K562 (cell line): ENCODE results near the gene BHLHE23. TPM values are rescaled to one million over a fixed set of nuclear protein-coding genes. Genes with fewer than 3 reads are reported as not detected.

Experiments used
- ATF7 ChIP-seq: fragments of 450-650 bp; IDR thresholded peaks from 2 replicates; pipeline ENCODE4 v1.7.1; 2014; ENCODE audit warnings: mild to moderate bottlenecking, moderate library complexity
- BCLAF1 ChIP-seq, 2 experiments: fragments of 450-650 bp in 1 of 2; IDR thresholded peaks; 2 replicates each; pipeline ENCODE4 v1.6.1; 2011 to 2017; ENCODE audit warnings: low read depth in 2 of 2, antibody characterized with exemption in 1 of 2, borderline replicate concordance in 1 of 2, low read length in 1 of 2, mild to moderate bottlenecking in 1 of 2, mixed read lengths in 1 of 2; ENCODE audit not compliant: control insufficient read depth in 1 of 2
- CBX1 ChIP-seq: sonication (generic); IDR thresholded peaks from 2 replicates; pipeline ENCODE4 v1.6.1; 2016; ENCODE audit warnings: antibody characterized with exemption, low read depth, mild to moderate bottlenecking
- CCAR2 ChIP-seq: fragments of 200-400 bp; formaldehyde crosslinking; IDR thresholded peaks from 2 replicates; pipeline ENCODE4 v1.6.1; 2017; ENCODE audit warnings: mild to moderate bottlenecking, low read depth, low read length
- EHMT2 ChIP-seq: fragments of 450-650 bp; IDR thresholded peaks from 2 replicates; pipeline ENCODE4 v1.6.1; 2018; ENCODE audit warnings: antibody characterized with exemption
- FOXK1 ChIP-seq: sonication (generic); formaldehyde crosslinking; IDR thresholded peaks from 2 replicates; pipeline ENCODE4 v1.8.0; 2022; ENCODE audit warnings: missing genetic modification reagents, mild to moderate bottlenecking, borderline replicate concordance
- GTF3C2 ChIP-seq: IDR thresholded peaks from 3 replicates; pipeline ENCODE4 v1.6.1; 2011; ENCODE audit warnings: borderline replicate concordance, mild to moderate bottlenecking, moderate library complexity; ENCODE audit not compliant: insufficient read length; ENCODE audit errors: extremely low read depth
- MEIS2 ChIP-seq: fragments of 450-650 bp; IDR thresholded peaks from 2 replicates; pipeline ENCODE4 v1.6.1; 2014; ENCODE audit warnings: mild to moderate bottlenecking; ENCODE audit not compliant: partially characterized antibody
- RBFOX2 ChIP-seq: fragments of 200-400 bp; formaldehyde crosslinking; IDR thresholded peaks from 2 replicates; pipeline ENCODE4 v1.6.1; 2017; ENCODE audit warnings: low read depth, mild to moderate bottlenecking, low read length, moderate library complexity
- SRSF3 ChIP-seq: fragments of 200-400 bp; formaldehyde crosslinking; IDR thresholded peaks from 2 replicates; pipeline ENCODE4 v1.6.1; 2016; ENCODE audit warnings: mild to moderate bottlenecking, low read length, moderate library complexity; ENCODE audit not compliant: insufficient read depth
- TCF7 ChIP-seq: sonication (generic); IDR thresholded peaks from 2 replicates; pipeline ENCODE4 v1.6.1; 2016; ENCODE audit warnings: antibody characterized with exemption, borderline replicate concordance
- ZNF12 ChIP-seq: sonication (generic); formaldehyde crosslinking; IDR thresholded peaks from 2 replicates; pipeline ENCODE4 v1.4.0; 2020; ENCODE audit warnings: mild to moderate bottlenecking, missing genetic modification reagents
- ZNF639 ChIP-seq, 2 experiments: fragments of 200-800 bp in 1 of 2; sonication (Bioruptor generic) in 1 of 2; sonication (generic) in 1 of 2; formaldehyde crosslinking in 1 of 2; IDR thresholded peaks in 1 of 2; conservative IDR thresholded peaks in 1 of 2; 2 replicates each; pipeline versions ENCODE4 v1.5.0 to v1.6.1; 2016 to 2020; ENCODE audit warnings: missing compliant biosample characterization in 1 of 2, missing genetic modification characterization in 1 of 2, missing genetic modification reagents in 1 of 2
- ZNF766 ChIP-seq: fragments of 200-800 bp; sonication (Bioruptor generic); conservative IDR thresholded peaks from 2 replicates; pipeline ENCODE4 v1.6.1; 2016; ENCODE audit warnings: missing genetic modification characterization, missing compliant biosample characterization
- polyA plus RNA-seq, 8 experiments: library from polyadenylated mRNA; depleted of rRNA in 4 of 8; stranded (reverse) in 5 of 8; unstranded in 3 of 8; fragments of >200 nt; fragmentation: Nextera tagmentation in 2 of 8; fragmentation: Illumina TruSeq in 1 of 8; extraction: Ambion mirVana in 2 of 8; extraction: Trizol in 1 of 8; gene quantifications; 2 replicates each; pipeline versions ENCODE4 v1.2.1 to v1.2.3, GENCODE V29; 2011 to 2014; ENCODE audit warnings: inconsistent platforms in 1 of 8, missing spikeins in 1 of 8
- total RNA-seq, 7 experiments: library from RNA; depleted of rRNA in 6 of 7; stranded (reverse); fragments of >200 nt in 6 of 7; fragmentation: Illumina TruSeq in 2 of 7; extraction: Trizol in 2 of 7; gene quantifications; 2 replicates each; pipeline versions ENCODE4 v1.2.1 to v1.2.3, GENCODE V29; 2011 to 2021; ENCODE audit warnings: low replicate concordance in 1 of 7
- TF ChIP-seq, protein P1 (sequence below): sonication (generic); formaldehyde crosslinking; IDR thresholded peaks from 2 replicates; pipeline ENCODE4 v1.8.0; 2022; ENCODE audit warnings: mild to moderate bottlenecking, missing genetic modification reagents
- TF ChIP-seq, protein P2 (sequence below): sonication (generic); formaldehyde crosslinking; IDR thresholded peaks from 2 replicates; pipeline ENCODE4 v1.8.1; 2023; ENCODE audit warnings: mild to moderate bottlenecking, missing genetic modification reagents

Gene BHLHE23
- total and polyA plus RNA-seq, 9 of the 15 experiments (the other 6 are each of a cell fraction or from before 2014, with no cell fraction given): not detected

DNA sequence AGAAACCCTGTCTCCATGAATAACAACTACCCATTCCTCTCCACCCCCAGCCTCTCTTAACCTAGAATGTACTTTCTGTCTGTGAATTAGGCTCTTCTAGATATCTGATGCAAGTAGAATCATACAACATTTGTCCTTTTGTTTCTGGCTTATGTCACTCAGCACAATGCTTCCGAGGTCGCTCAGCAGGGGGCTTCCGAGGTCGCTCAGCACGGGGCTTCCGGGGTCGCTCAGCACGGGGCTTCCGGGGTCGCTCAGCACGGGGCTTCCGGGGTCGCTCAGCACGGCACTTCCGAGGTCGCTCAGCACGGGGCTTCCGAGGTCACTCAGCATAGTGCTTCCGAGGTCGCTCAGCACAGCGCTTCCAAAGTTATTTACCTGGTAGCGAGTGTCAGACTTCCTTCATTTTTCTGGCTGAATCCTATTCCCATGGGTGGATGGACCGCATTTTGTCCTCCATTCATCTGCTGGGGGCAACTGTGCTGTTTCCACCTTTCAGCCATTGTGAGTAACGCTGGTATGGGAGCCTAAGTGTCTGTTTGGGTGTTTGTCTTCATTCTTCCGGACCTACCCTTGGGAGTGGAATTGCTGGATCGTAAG, 31.0 kb upstream of the BHLHE23 start (continued):
- TF ChIP-seq GTF3C2: no peak
- TF ChIP-seq CCAR2: no peak
- 0 out of 2 replicates have a peak, but pooled peaks have one; percentile 46 for TF ChIP-seq CBX1
- peak in 1 of 2 experiments; percentile 57; a peak in 1 of 4 replicates for TF ChIP-seq ZNF639 (CRISPR knock-in tag; conservative IDR thresholded peaks at IDR 0.05 in 1 of 2, IDR thresholded peaks at IDR 0.05 in 1 of 2)
- no peak for TF ChIP-seq SRSF3
- TF ChIP-seq ZNF766 (CRISPR knock-in tag): peak; percentile 46; the same call in 1 of the 2 replicates
- TF ChIP-seq ZNF12 (CRISPR knock-in tag): no peak
- TF ChIP-seq RBFOX2: peak; percentile 32; the same call in 1 of the 2 replicates
- TF ChIP-seq ATF7: 0 out of 2 replicates have a peak, but pooled peaks have one; percentile 10
- peak; percentile 90 for TF ChIP-seq EHMT2
- TF ChIP-seq MEIS2: peak; percentile 33
- no peak for TF ChIP-seq FOXK1 (CRISPR knock-in tag)
- TF ChIP-seq, protein P1, sequence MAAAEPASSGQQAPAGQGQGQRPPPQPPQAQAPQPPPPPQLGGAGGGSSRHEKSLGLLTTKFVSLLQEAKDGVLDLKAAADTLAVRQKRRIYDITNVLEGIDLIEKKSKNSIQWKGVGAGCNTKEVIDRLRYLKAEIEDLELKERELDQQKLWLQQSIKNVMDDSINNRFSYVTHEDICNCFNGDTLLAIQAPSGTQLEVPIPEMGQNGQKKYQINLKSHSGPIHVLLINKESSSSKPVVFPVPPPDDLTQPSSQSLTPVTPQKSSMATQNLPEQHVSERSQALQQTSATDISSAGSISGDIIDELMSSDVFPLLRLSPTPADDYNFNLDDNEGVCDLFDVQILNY (CRISPR knock-in tag): no peak
- TF ChIP-seq BCLAF1 (IDR thresholded peaks at IDR 0.05; ENCODE audit: borderline replicate concordance in 1 of 2, control insufficient read depth in 1 of 2, low read depth in 2 of 2, low read length in 1 of 2): no peak
- TF ChIP-seq TCF7: no peak
- TF ChIP-seq, protein P2, sequence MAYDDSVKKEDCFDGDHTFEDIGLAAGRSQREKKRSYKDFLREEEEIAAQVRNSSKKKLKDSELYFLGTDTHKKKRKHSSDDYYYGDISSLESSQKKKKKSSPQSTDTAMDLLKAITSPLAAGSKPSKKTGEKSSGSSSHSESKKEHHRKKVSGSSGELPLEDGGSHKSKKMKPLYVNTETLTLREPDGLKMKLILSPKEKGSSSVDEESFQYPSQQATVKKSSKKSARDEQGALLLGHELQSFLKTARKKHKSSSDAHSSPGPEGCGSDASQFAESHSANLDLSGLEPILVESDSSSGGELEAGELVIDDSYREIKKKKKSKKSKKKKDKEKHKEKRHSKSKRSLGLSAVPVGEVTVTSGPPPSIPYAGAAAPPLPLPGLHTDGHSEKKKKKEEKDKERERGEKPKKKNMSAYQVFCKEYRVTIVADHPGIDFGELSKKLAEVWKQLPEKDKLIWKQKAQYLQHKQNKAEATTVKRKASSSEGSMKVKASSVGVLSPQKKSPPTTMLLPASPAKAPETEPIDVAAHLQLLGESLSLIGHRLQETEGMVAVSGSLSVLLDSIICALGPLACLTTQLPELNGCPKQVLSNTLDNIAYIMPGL (CRISPR knock-in tag): no peak
